PC-9 (cell line): ENCODE data around the gene NEU4. TPM values are rescaled to one million over a fixed set of nuclear protein-coding genes. Genes with fewer than 3 reads are reported as not detected.
A peak's percentile ranks its signal among the peaks of the same experiment; 100 is the strongest.

Experiments
- BruUV-seq: library from RNA; stranded (reverse); fragments of 400-500 nt; replicated peaks from 2 replicates; lab custom pipeline; 2021; lab: Mats Ljungman, UMichigan
- CTCF ChIA-PET: fragments of 300-600 bp; sonication (Branson Sonifier 250); formaldehyde crosslinking; loops from one replicate; lab custom pipeline; 2022; ENCODE audit warnings: antibody characterized with exemption; lab: Charles Lee
- POLR2A ChIA-PET: fragments of 300-600 bp; sonication (Branson Sonifier 250); formaldehyde crosslinking; loops from one replicate; lab custom pipeline; 2022; ENCODE audit warnings: antibody characterized with exemption; ENCODE audit not compliant: unreplicated experiment; lab: Charles Lee
- DNase-seq, 2 experiments: peaks; one replicate each; pipeline versions ENCODE4 v3.0.0 to v3.0.0-alpha.2; 2015 to 2022; ENCODE audit warnings: mixed read lengths in 1 of 2
- H2AFZ ChIP-seq: fragments of 200-600 bp; sonication (generic); 2 replicates; pipeline ENCODE4 v1.8.1; 2017; ENCODE audit warnings: antibody characterized with exemption
- H3F3A ChIP-seq: fragments of 200-600 bp; sonication (generic); 2 replicates; pipeline ENCODE4 v1.8.1; 2017; ENCODE audit warnings: antibody characterized with exemption, mild to moderate bottlenecking, low read depth; ENCODE audit not compliant: insufficient read depth
- H3K27ac ChIP-seq: fragments of 200-600 bp; sonication (generic); 2 replicates; pipeline ENCODE4 v1.6.1; 2016; ENCODE audit warnings: mixed run types
- H3K27me3 ChIP-seq: fragments of 200-600 bp; sonication (generic); 2 replicates; pipeline ENCODE4 v1.6.1; 2016; ENCODE audit warnings: low read depth, mixed run types; ENCODE audit not compliant: insufficient read depth
- H3K36me3 ChIP-seq: fragments of 200-600 bp; sonication (generic); 2 replicates; pipeline ENCODE4 v1.6.1; 2016; ENCODE audit warnings: low read depth, mixed run types
- H3K4me1 ChIP-seq: fragments of 200-600 bp; sonication (generic); replicated peaks from 2 replicates; pipeline ENCODE4 v1.6.1; 2016; ENCODE audit warnings: mixed run types; ENCODE audit not compliant: insufficient read depth
- H3K4me2 ChIP-seq: fragments of 200-600 bp; sonication (generic); 2 replicates; pipeline ENCODE4 v1.6.1; 2017; ENCODE audit warnings: mixed run types
- H3K4me3 ChIP-seq: fragments of 200-600 bp; sonication (generic); 2 replicates; pipeline ENCODE4 v1.6.1; 2016; ENCODE audit warnings: mixed run types
- H3K79me2 ChIP-seq: fragments of 200-600 bp; sonication (generic); 2 replicates; pipeline ENCODE4 v1.6.1; 2017; ENCODE audit warnings: low read depth, mixed run types
- H3K9me2 ChIP-seq: fragments of 200-600 bp; sonication (generic); 2 replicates; pipeline ENCODE4 v1.8.1; 2017; ENCODE audit warnings: mild to moderate bottlenecking; ENCODE audit not compliant: insufficient read depth
- H3K9me3 ChIP-seq: fragments of 200-600 bp; sonication (generic); 2 replicates; pipeline ENCODE4 v1.8.1; 2016; ENCODE audit warnings: low read depth; ENCODE audit not compliant: insufficient read depth
- H4K20me1 ChIP-seq: fragments of 200-600 bp; sonication (generic); 2 replicates; pipeline ENCODE4 v1.8.1; 2017; ENCODE audit not compliant: insufficient read depth
- EZH2 ChIP-seq: fragments of 200-600 bp; sonication (generic); IDR thresholded peaks from 2 replicates; pipeline ENCODE4 v1.8.0; 2017; ENCODE audit warnings: antibody characterized with exemption, low read depth
- intact Hi-C: fragments of 100-400 bp; cut with micrococcal nuclease; formaldehyde crosslinking; loops from one replicate; pipeline ENCODE4 v1.10.0; 2022; ENCODE audit not compliant: unreplicated experiment
- total RNA-seq: library from RNA; stranded (reverse); gene quantifications from 2 replicates; pipeline ENCODE4 v1.2.3, GENCODE V29; 2021
- TF ChIP-seq, protein P1 (sequence below): fragments of 200-600 bp; sonication (generic); conservative IDR thresholded peaks from 2 replicates; pipeline ENCODE4 v1.6.1; 2017; ENCODE audit warnings: mixed run types, antibody characterized with exemption, mild to moderate bottlenecking, moderate library complexity

Gene NEU4
- total RNA-seq, 1 experiment from 2014 or later = 0.92 TPM

- H2AFZ ChIP-seq = no peak overlapping the region
- ChIA-PET CTCF (interaction anchor here (0.6 kb wide), 2 partner anchors 38 to 113 kb away, joined by 3 read pairs; no protein-coding TSS in a partner anchor), POLR2A (interaction anchor here (0.6 kb wide), 3 partner anchors 17 to 1197 kb away, joined by 3 read pairs; no protein-coding TSS in a partner anchor)
- H3K4me2 ChIP-seq = no peak overlapping the region
- intact Hi-C loops = no loop called here
- TF ChIP-seq, protein P1, sequence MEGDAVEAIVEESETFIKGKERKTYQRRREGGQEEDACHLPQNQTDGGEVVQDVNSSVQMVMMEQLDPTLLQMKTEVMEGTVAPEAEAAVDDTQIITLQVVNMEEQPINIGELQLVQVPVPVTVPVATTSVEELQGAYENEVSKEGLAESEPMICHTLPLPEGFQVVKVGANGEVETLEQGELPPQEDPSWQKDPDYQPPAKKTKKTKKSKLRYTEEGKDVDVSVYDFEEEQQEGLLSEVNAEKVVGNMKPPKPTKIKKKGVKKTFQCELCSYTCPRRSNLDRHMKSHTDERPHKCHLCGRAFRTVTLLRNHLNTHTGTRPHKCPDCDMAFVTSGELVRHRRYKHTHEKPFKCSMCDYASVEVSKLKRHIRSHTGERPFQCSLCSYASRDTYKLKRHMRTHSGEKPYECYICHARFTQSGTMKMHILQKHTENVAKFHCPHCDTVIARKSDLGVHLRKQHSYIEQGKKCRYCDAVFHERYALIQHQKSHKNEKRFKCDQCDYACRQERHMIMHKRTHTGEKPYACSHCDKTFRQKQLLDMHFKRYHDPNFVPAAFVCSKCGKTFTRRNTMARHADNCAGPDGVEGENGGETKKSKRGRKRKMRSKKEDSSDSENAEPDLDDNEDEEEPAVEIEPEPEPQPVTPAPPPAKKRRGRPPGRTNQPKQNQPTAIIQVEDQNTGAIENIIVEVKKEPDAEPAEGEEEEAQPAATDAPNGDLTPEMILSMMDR = no peak
- no peak for TF ChIP-seq EZH2
- H4K20me1 ChIP-seq = peaks cover 32% of the 10 kb centered on the region
- DNase-seq = peak in 1 of 2 experiments; percentile 68
- no peak overlapping the region for H3K4me3 ChIP-seq
- no peaks in the 10 kb centered on the region for H3K4me1 ChIP-seq
- peaks cover 9% of the 10 kb centered on the region for H3K36me3 ChIP-seq
- no peaks in the 10 kb centered on the region for H3K9me2 ChIP-seq
- no peaks in the 10 kb centered on the region for H3K27me3 ChIP-seq
- H3K27ac ChIP-seq = no peak overlapping the region
- peaks cover 5% of the 10 kb centered on the region; the same call in 1 of the 2 replicates for H3F3A ChIP-seq
- H3K9me3 ChIP-seq = no peaks in the 10 kb centered on the region
- no peaks in the 10 kb centered on the region for H3K79me2 ChIP-seq
- no TSS peak for BruUV-seq
Measured at GRCh38 chr2:241762321-241762932, 46.6 kb upstream of the NEU4 start.

DNA sequence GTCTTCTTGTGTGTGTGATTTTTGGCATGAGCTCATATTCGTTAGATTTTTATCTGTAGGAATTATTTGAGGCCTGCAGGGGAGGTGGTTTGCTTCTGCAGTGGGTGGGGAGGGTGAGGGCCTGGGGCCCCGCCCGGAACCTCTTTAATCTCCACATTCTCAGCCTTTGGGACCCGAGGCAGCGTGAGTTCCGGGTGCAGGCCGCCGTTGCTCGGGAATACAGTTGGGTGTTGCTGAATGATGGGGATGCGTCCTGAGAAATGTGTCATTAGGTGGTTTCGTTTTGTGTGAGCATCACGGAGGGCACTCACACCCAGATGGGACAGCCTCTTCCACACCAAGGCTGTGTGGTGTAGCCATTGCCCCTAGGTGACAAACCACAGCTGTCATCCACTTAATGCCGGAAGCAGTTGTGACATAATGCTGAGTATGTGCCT, 46.0 kb upstream of the NEU4 start:
- no peaks in the 10 kb centered on the region for H3K9me3 ChIP-seq
- no TSS peak for BruUV-seq
- no peaks in the 10 kb centered on the region for H3K9me2 ChIP-seq
- ChIA-PET POLR2A (interaction anchor here (0.6 kb wide), 2 partner anchors 61 to 1197 kb away, joined by 3 read pairs; no protein-coding TSS in a partner anchor), CTCF (interaction anchor here (0.6 kb wide), 2 partner anchors 38 to 113 kb away, joined by 3 read pairs; no protein-coding TSS in a partner anchor)
- H3K27me3 ChIP-seq = no peaks in the 10 kb centered on the region
- H3K79me2 ChIP-seq = no peaks in the 10 kb centered on the region
- H3K4me3 ChIP-seq = no peak overlapping the region
- TF ChIP-seq EZH2 = no peak
- TF ChIP-seq, protein P1 = no peak
- DNase-seq = peak in 1 of 2 experiments; percentile 44
- no peak overlapping the region for H2AFZ ChIP-seq
- H3K4me2 ChIP-seq = no peak overlapping the region
- intact Hi-C loops = no loop called here
- H3K4me1 ChIP-seq = no peaks in the 10 kb centered on the region
- peaks cover 32% of the 10 kb centered on the region for H4K20me1 ChIP-seq
- H3K36me3 ChIP-seq = peaks cover 9% of the 10 kb centered on the region
- no peak overlapping the region for H3K27ac ChIP-seq
- H3F3A ChIP-seq = peaks cover 4% of the 10 kb centered on the region; the same call in 1 of the 2 replicates

DNA sequence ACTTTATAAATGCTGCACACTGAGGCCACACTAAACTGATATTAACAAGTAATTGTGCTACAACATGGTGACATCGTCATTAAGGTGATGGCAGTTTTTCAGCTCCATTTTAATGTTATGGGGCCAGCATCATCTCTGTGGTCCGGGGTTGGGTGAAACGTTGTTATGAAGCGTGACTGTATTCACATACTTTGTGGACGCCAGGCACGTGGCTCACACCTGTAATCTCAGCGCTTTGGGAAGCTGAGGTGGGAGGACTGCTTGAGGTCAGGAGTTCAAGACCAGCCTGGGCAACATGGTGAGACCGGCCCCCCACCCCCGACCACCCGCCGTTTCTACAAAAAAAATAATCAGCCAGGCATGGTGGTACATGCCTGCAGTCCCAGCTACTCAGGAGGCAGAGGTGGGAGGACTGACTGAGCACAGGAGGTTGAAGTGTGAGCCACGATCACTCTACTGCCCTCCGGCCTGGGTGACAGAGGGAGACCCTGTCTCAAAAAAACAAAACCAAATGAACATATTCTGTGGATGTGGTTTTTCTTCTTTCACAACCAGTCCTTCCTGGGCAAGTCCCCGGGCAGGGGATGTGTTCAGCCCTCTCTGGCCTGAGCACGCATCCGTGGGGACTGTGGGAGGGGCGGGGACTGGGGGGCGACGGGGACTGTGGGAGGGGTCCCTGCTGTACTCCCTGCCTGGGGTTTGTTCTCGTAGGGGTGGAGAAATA, 45.3 kb upstream of the NEU4 start:
- Histone ChIP-seq H3K4me2 (no peak overlapping the region), H4K20me1 (peaks cover 28% of the 10 kb centered on the region), H3K36me3 (peaks cover 9% of the 10 kb centered on the region), H3K4me3 (no peak overlapping the region), H3K27me3 (no peaks in the 10 kb centered on the region), H2AFZ (no peak overlapping the region), H3K27ac (no peak overlapping the region), H3F3A (peaks cover 7% of the 10 kb centered on the region; the same call in 1 of the 2 replicates), H3K9me2 (no peaks in the 10 kb centered on the region), H3K9me3 (no peaks in the 10 kb centered on the region), H3K4me1 (no peaks in the 10 kb centered on the region), H3K79me2 (no peaks in the 10 kb centered on the region)
- ChIA-PET POLR2A (no interaction called here), CTCF (interaction anchor here (0.6 kb wide), 1 partner anchor 29 kb away, joined by 4 read pairs; the partner anchor contains the start of gene D2HGDH)
- TF ChIP-seq EZH2 = no peak
- TF ChIP-seq, protein P1 = no peak
- BruUV-seq = TSS peak; percentile 10
- no peak for DNase-seq
- intact Hi-C loops = no loop called here
